Thyroid gland (tissue), 4 donors: ENCODE results near the gene UHMK1. TPM values are rescaled to one million over a fixed set of nuclear protein-coding genes. Genes with fewer than 3 reads are reported as not detected.
A peak's percentile ranks its signal among the peaks of the same experiment; 100 is the strongest.

ENCODE experiments used
- DNase-seq, 2 donors: peaks; one replicate each; pipeline ENCODE4 v3.0.0-alpha.2; 2019
- H3K27ac ChIP-seq, 3 donors: fragments of 200-600 bp; sonication (generic); 1 replicate in 2 of 3; 2 replicates in 1 of 3; pipeline ENCODE4 v1.5.1; 2016 to 2019; ENCODE audit warnings: mild to moderate bottlenecking in 1 of 3, moderate library complexity in 1 of 3
- H3K27me3 ChIP-seq: fragments of 200-600 bp; sonication (generic); one replicate; pipeline ENCODE4 v1.5.1; 2019
- H3K36me3 ChIP-seq, 2 donors: fragments of 200-600 bp; sonication (generic); one replicate each; pipeline ENCODE4 v1.5.1; 2016 to 2019
- H3K4me1 ChIP-seq, 2 donors: fragments of 200-600 bp; sonication (generic); one replicate each; pipeline ENCODE4 v1.5.1; 2017 to 2019
- H3K4me3 ChIP-seq, 3 donors: fragments of 200-600 bp; sonication (generic); replicated peaks in 1 of 3; 1 replicate in 2 of 3; 2 replicates in 1 of 3; pipeline ENCODE4 v1.5.1; 2016; ENCODE audit warnings: mild to moderate bottlenecking in 1 of 3
- H3K9me3 ChIP-seq: fragments of 200-600 bp; sonication (generic); one replicate; pipeline ENCODE4 v1.5.1; 2017
- POLR2A ChIP-seq, 2 donors: fragments of 450-650 bp; IDR thresholded peaks; one replicate each; pipeline ENCODE4 v1.6.1; 2017; ENCODE audit warnings: antibody characterized with exemption in 2 of 2, mild to moderate bottlenecking in 2 of 2, moderate library complexity in 1 of 2
- WGBS, 2 donors: methylation state at CpG; one replicate each; pipeline ENCODE4 v1.1.5; 2017; 5-methylcytosine and 5-hydroxymethylcytosine counted together
- intact Hi-C: fragments of 100-400 bp; cut with DNase I; formaldehyde crosslinking; loops from one replicate; pipeline ENCODE4 v1.15.1; 2023
- total RNA-seq, 4 donors: library from RNA; depleted of rRNA; stranded (reverse); fragments of >200 nt; gene quantifications; one replicate each; pipeline ENCODE4 v1.2.3, GENCODE V29; 2016
- TF ChIP-seq, protein P1 (sequence below), 6 experiments: fragments of 200-600 bp in 3 of 6; fragments of 450-650 bp in 3 of 6; sonication (generic) in 3 of 6; IDR thresholded peaks; one replicate each; pipeline ENCODE4 v1.5.1; 2016 to 2019; ENCODE audit warnings: antibody characterized with exemption in 6 of 6, mild to moderate bottlenecking in 2 of 6, inconsistent platforms in 1 of 6, moderate library complexity in 1 of 6

The UHMK1 gene
- total RNA-seq, 4 donors from 2014 or later, result 44.3 to 62.0 (median 57.1) TPM

DNA sequence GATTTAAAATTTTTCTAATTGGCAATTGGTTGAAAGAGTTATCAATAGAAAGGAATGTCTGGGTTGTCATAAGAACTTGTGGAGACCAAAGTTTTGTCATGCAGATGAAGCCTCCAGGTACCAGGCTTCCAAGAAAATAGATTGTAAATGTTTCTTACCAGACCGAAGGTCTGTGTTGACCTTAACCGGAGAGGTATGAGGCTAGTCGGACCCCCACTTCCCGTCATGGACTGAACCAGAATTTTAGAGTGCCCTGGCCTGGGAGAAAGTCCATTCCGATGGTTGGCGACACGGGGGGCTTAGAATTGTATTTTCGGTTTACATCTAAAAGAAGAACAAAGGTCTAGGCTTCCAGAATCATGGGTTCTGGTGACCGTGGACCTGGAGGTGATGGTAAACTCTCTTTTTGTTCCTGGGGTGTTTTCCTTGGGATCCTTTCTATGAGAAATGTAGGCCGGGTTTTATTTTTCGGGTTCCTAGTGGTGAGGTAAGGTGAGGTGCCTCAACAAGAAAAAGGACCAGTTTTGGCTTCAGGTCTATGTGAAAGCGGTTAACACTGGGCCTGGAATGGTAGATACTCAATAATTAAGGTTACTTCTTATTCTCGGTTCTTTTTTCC is 405 bp upstream of the UHMK1 start:
- no peak for TF ChIP-seq POLR2A (IDR thresholded peaks at IDR 0.05)
- TF ChIP-seq, protein P1, sequence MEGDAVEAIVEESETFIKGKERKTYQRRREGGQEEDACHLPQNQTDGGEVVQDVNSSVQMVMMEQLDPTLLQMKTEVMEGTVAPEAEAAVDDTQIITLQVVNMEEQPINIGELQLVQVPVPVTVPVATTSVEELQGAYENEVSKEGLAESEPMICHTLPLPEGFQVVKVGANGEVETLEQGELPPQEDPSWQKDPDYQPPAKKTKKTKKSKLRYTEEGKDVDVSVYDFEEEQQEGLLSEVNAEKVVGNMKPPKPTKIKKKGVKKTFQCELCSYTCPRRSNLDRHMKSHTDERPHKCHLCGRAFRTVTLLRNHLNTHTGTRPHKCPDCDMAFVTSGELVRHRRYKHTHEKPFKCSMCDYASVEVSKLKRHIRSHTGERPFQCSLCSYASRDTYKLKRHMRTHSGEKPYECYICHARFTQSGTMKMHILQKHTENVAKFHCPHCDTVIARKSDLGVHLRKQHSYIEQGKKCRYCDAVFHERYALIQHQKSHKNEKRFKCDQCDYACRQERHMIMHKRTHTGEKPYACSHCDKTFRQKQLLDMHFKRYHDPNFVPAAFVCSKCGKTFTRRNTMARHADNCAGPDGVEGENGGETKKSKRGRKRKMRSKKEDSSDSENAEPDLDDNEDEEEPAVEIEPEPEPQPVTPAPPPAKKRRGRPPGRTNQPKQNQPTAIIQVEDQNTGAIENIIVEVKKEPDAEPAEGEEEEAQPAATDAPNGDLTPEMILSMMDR (IDR thresholded peaks at IDR 0.05), result peak in 1 of 6 experiments; percentile 14
- H3K27me3 ChIP-seq, result no peaks in the 10 kb centered on the region
- peak overlapping the region; percentile 81 to 93 (median 86) for H3K27ac ChIP-seq
- peaks cover 6 to 15% of the 10 kb centered on the region in 2 donors for H3K4me1 ChIP-seq
- H3K9me3 ChIP-seq, result no peaks in the 10 kb centered on the region
- H3K36me3 ChIP-seq, result peaks cover 5 to 12% of the 10 kb centered on the region in 2 donors
- intact Hi-C loops, result no loop called here
- WGBS, 2 donors, result 40 to 42% methylated on average over 13 of the region's 13 CpGs
- peak overlapping the region in 2 of 3 donors; percentile 81 to 94 for H3K4me3 ChIP-seq
- DNase-seq, result peak; percentile 1 to 10

DNA sequence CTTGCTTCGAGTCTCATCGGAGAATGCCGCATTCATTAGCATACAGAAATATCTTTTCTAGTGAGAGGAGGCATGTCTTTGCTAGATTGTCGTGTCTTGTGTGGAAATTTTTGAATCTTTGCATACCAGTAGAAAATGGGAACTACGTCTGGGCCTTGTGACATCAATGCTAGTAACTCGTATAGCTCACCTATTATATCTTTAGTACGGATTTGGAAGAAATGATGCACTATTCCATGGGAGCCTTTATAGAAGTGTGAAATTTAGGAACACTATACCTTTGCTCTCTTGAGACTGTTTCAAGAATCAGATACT is 835 bp downstream of the UHMK1 start:
- H3K4me1 ChIP-seq, result peaks cover 6 to 15% of the 10 kb centered on the region in 2 donors
- H3K36me3 ChIP-seq, result peaks cover 5 to 17% of the 10 kb centered on the region in 2 donors
- no peaks in the 10 kb centered on the region for H3K27me3 ChIP-seq
- peak overlapping the region in 2 of 3 donors; percentile 81 to 93 for H3K27ac ChIP-seq
- H3K9me3 ChIP-seq, result no peaks in the 10 kb centered on the region
- no peak for TF ChIP-seq POLR2A (IDR thresholded peaks at IDR 0.05)
- TF ChIP-seq, protein P1 (IDR thresholded peaks at IDR 0.05), result no peak
- DNase-seq, result no peak
- H3K4me3 ChIP-seq, result peak overlapping the region; percentile 81 to 94 (median 86)
- intact Hi-C loops, result no loop called here
- WGBS, 2 donors, result 5 to 6% methylated on average over 7 of the region's 7 CpGs

DNA sequence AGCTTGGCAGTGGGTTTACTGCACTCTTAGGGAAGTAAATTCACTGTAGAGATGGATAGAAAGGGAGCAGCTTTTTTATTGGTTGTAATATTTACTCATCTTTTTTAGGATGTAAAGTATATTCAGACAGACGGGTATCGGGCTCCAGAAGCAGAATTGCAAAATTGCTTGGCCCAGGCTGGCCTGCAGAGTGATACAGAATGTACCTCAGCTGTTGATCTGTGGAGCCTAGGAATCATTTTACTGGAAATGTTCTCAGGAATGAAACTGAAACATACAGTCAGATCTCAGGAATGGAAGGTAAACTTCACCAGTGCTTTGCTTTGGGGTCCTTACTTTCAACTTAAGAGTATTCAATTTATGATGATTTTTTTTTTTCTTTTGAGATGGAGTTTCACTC is 3.2 kb downstream of the UHMK1 start:
- peaks cover 6 to 15% of the 10 kb centered on the region in 2 donors for H3K4me1 ChIP-seq
- no peak for DNase-seq
- no peak overlapping the region for H3K4me3 ChIP-seq
- no peak overlapping the region for H3K27ac ChIP-seq
- H3K27me3 ChIP-seq, result no peaks in the 10 kb centered on the region
- H3K9me3 ChIP-seq, result no peaks in the 10 kb centered on the region
- peaks cover 20 to 29% of the 10 kb centered on the region in 2 donors for H3K36me3 ChIP-seq
- 84 to 90% methylated on average over 2 of the region's 2 CpGs for WGBS, 2 donors
- intact Hi-C loops, result no loop called here
- TF ChIP-seq POLR2A (IDR thresholded peaks at IDR 0.05), result no peak
- TF ChIP-seq, protein P1 (IDR thresholded peaks at IDR 0.05), result no peak

DNA sequence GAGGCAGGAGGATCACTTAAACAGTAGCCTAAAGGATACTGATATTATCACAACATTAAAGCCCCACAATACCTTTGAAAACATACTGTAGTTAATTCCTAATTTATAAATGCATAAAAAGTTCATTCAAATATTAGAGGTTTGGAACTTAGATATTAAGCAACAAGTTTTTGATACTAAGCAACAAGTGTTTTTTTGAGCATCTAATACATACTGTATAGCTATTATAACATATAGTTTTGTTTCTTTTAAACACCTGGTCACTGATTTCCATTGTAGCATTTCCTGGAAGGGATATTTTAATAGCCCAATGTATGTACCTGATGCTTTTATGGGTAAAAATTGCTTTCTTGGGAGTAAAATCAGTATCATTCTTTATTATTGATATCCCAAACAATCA is 4.5 kb downstream of the UHMK1 start:
- DNase-seq, result no peak
- Histone ChIP-seq H3K27me3 (no peaks in the 10 kb centered on the region), H3K27ac (no peak overlapping the region), H3K4me3 (no peak overlapping the region), H3K9me3 (no peaks in the 10 kb centered on the region), H3K36me3 (peaks cover 20 to 29% of the 10 kb centered on the region in 2 donors), H3K4me1 (peaks cover 6 to 12% of the 10 kb centered on the region in 2 donors)
- intact Hi-C loops, result no loop called here
- TF ChIP-seq, protein P1 (IDR thresholded peaks at IDR 0.05), result no peak
- no peak for TF ChIP-seq POLR2A (IDR thresholded peaks at IDR 0.05)

DNA sequence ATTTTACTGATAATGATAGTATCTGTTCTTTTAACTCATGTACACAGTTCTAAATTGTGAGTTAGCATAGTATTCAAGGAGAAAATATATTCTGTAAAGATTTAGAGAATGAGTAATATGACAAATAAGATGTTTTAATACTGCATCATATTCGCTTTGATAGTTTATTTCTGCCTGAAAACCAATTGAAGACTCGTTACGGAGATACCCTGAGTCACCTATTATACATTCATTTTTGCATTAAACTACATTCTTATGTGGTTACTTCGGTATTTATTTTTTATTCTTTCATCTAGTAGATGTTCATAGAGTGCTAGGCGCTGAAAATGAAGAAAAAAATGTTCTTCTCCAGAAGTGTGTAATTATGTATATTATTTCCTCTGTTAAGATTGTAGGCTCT is 5.3 kb downstream of the UHMK1 start:
- Histone ChIP-seq H3K27ac (no peak overlapping the region), H3K4me3 (no peak overlapping the region), H3K36me3 (peaks cover 20 to 29% of the 10 kb centered on the region in 2 donors), H3K9me3 (no peaks in the 10 kb centered on the region), H3K27me3 (no peaks in the 10 kb centered on the region), H3K4me1 (peaks cover 6 to 10% of the 10 kb centered on the region in 2 donors)
- no peak for DNase-seq
- WGBS, 2 donors, result 96% methylated on average over 5 of the region's 5 CpGs
- TF ChIP-seq, protein P1 (IDR thresholded peaks at IDR 0.05), result no peak
- no peak for TF ChIP-seq POLR2A (IDR thresholded peaks at IDR 0.05)
- intact Hi-C loops, result no loop called here
